GM15510 (cell line): ENCODE results near the gene NDUFAF5.

Source experiments
- POLR2A ChIP-seq: IDR thresholded peaks from 3 replicates; pipeline ENCODE4 v1.6.1; 2011; ENCODE audit warnings: borderline replicate concordance; ENCODE audit not compliant: insufficient read length; ENCODE audit errors: extremely low read depth

The NDUFAF5 gene

DNA sequence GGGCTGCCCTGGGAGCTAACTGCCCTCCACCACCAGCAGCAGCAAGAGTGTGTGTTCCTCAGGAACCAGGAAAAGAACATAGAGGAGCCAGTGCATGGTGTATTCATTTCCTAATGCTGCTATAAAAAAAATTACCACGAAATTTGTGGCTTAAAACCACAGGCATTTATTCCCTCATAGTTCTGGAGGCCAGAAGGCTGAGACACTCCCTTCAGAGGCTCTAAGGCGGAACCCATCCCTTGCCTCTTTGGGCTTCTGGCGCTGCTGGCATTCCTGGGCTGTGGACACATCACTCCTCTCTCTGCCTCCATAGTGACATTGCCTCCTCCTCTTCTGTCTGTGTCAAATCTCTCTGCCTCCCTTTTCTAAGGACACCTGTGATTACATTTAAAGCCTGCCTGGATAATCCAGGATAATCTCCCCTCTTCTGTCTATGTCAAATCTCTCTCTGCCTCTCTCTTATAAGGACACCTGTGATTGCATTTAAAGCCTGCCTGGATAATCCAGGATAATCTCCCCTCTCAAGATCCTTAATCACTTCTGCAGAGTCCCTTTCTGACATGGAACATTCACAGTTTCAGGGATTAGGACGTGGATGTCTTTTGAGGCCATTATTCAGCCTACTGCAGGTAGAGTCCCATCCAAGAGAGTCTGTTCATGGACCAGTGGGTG lies 54.7 kb downstream of the NDUFAF5 start:
- TF ChIP-seq POLR2A, result no peak

DNA sequence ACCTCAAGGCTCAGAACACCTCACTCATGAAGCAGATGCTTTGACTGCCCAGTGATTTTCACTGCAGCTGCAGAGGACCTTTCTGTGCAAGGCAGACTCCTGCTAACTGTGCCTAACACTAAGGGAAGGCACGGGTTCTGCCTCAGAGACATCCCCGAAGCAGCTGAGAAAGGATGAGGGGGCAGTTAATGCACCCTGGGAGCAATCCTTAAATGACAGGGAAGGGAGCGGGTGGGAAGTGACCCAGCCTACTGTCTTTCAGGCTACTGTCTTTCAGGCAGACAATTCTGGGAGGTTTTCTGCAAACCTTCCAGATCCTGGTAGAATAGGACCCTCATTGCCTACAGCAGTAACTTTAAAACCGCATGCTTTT lies 55.3 kb downstream of the NDUFAF5 start:
- no peak for TF ChIP-seq POLR2A

DNA sequence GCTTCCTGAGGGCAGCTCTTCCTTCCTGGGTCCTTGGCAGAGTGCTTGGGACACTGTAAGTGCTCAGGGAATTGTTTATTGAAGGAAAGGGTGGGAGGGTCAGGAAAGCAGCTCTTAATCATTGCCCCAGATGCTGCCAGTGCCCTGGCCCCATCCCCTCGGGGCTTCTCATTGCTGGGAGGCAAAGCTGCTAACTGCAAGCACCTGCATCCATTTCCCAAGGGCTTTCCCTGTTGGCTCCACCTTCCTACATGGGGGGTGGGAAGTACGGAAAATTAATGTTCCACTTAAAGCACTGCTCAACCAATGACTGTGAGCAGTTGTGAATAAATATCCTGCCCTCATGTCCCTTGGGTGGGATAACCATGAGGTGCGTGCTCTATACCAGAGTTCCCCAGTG lies 56.4 kb downstream of the NDUFAF5 start:
- no peak for TF ChIP-seq POLR2A

DNA sequence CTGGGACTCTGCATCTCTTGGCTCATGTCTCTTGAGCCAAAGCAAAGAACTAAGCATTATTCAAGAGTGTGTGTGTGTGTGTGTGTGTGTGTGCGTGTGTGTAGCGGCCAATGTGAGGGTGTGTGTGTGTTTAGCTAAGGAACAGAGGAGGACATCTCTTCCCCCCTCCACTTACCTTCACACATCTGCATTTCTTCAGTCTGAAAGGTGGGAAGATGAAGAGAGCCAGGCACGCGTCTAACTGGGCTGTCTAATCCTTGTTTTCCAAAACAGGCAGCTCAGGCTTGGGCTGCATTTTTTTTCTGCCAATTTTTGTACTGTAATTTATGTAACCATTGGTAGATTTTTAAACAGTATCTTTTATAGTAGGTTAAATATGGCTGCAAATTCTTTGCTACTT lies 59.5 kb downstream of the NDUFAF5 start:
- TF ChIP-seq POLR2A, result no peak

DNA sequence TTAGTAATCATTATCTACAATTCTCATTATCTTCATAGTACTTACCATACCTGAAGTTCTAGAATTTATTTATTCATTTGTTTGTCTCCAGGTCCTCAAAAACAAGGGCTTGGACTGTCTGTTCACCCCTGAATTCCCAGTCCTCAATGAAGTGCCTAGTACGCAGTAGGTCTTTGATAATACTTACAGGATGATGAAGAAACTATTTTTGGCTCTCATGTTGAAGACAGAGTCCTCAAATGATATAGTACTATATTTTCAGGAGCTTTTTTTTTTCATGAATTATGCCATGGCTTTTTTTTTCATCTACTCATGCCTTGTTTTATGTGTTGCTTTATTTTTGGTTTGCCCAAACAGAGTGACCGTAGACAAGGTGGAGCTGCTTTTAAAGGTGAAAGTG lies 66.5 kb downstream of the NDUFAF5 start:
- no peak for TF ChIP-seq POLR2A

DNA sequence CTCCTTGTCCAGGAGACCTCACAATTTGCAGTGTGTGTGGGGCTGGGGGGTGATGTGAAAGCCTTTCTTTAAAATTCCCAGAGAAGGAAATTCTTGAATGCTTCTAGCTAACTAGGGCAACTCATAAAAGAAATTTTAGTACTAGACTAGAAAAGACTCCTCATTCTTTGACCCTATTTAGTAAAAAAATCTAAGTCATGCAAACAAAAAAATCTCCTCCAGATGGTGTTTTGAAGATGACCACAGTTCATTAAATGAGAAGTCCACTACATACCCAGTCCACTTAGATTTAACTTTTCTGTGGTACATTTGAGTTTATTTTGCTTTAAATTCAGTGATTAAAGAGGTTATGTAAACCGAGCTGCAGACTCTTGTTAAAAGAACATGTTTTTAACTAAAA lies 67.5 kb downstream of the NDUFAF5 start:
- TF ChIP-seq POLR2A, result no peak

DNA sequence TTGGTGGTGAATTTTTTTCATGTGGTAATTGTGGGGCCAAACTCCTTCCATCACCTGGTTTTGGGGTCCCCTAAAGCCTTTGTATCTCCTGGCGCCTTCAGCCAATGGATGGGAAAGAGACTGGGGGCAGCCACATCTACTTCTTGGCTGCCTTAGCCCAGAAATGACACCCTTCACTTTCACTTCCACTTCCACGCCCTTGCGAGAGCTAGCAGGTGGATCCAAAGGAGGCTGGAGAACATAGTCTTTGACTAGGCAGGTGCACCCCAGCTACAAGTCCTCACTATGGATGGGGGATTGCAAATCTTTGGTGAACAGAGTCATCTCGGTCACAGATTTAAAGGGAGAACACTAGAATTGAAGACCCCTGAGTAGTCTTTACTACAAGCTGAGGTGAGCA lies 70.8 kb downstream of the NDUFAF5 start:
- TF ChIP-seq POLR2A, result no peak

DNA sequence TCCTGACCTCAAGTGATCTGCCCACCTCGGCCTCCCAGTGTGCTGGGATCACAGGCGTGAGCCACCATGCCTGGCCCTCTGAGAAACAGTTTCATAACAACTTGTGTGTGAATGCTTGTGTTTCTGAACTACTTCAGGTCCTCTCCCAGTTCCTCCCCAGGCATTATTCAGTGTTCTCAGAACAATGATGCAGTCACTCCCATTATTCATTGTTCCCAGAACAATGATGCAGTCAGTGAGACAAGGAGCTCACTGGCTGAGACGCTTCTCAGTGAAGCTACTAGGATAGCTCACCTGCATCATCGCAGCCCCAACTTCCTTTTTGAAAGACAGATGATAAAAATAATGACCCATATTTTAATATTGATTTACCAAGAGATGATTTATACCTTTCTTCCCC lies 71.5 kb downstream of the NDUFAF5 start:
- no peak for TF ChIP-seq POLR2A

DNA sequence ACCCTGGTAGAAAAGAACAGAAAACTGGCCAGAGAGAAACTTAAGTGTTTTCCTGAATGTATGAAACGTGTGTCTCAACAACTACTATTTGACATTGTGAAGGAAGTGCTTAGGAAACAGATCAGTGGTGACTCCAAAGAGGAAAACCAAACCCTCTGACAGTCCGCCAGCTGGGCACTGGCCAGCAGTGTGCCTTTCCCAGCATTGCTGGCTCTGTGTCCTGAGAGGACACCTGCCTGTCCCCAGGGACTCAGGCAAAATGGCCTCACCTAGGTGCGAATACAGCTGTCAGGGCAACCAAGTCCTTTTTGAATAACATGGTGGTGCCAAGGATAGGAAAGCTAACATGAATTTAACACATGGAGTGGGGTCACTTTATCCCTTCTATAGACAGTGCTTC lies 72.5 kb downstream of the NDUFAF5 start:
- no peak for TF ChIP-seq POLR2A

DNA sequence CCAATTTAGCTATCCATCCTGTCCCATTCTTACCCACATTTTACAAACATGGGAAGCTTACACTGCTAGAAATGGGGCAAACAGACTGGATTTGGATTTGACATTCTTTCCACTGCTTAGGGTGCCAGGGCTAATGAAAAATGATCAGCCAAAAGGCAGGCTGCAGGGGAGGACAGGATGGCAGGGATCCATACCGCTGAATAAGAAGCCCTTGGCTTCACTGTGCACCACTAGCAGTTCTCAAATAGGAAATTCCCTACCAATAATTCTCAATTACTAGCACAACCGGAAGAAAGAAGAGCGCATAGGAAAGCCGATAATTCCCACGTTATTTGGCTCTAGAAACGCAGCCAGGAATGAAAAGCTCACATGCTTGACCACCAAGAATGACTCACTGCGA lies 73.1 kb downstream of the NDUFAF5 start:
- TF ChIP-seq POLR2A, result no peak

DNA sequence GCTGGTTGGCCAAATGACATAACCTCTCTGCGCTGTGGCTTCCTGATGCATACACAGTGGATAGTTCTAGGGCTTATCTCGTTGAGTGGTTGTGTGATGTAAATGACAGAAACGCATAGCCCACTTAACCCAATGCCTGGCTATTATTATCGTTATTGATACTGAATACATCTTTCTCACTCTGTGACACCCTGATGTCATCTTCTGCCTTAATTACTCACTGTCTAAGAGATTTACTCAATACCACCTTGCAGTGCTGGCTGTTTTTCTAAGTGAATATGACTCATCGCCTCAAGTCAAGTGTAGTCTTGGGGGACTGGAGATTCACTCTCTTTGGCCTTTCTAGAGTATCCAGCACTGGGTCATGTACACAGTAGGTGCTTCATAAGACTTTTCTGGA lies 73.6 kb downstream of the NDUFAF5 start:
- TF ChIP-seq POLR2A, result no peak

DNA sequence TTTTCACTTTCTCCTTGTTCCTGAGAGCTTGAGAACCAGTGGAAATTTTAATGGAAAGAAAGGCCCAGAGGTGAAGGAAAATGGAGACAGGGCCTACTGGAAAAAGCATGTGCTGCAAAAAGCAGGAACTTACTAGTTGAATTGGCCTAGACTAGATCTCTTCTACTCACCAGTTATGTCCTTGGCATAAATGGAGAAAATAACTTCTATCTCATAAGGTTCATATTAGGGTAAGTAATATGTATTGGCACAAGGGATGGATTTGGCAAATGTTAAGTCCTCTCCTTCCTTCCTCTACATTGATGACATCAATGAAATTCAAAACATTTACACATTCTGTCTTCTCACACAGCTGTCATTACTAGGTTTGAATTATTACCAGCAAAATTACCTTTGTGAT lies 74.0 kb downstream of the NDUFAF5 start:
- TF ChIP-seq POLR2A, result no peak

DNA sequence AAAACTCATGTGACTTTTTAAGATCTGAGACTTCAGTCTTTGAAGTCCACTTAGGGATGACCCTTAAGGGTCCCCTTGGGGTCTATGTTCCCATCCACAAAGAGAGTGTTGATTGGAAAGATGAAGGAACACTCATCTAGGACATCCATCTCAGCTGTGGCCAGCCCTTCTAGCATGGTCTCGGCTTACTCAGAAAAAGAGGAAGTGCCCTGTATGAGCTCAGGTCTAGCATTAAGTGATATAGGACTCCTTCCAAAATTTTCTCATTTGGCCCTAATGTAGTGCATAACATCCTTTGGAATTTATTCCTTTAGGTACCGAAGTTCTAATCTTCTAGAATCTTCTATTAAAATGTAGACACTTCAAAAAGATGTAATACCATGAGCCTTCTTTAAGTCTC lies 77.4 kb downstream of the NDUFAF5 start:
- no peak for TF ChIP-seq POLR2A

DNA sequence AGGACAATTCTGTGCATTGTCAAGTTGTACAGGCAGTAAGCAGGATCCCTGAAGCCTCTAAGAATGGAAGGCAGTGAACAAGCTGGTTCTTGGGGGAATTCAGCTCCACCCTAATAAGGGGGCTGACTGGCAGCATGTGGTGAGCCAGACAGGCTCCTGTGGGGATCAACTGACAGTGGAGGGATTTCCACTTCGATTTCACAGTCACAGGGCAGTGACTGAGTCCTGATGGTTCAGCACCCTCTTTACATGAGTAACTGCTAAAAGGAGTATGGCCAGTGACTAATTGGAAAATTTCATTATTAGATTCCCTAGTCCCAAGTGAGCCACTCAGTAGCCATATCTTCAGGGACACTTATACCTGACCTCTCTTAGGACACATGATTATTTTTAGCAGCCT lies 78.4 kb downstream of the NDUFAF5 start:
- no peak for TF ChIP-seq POLR2A

DNA sequence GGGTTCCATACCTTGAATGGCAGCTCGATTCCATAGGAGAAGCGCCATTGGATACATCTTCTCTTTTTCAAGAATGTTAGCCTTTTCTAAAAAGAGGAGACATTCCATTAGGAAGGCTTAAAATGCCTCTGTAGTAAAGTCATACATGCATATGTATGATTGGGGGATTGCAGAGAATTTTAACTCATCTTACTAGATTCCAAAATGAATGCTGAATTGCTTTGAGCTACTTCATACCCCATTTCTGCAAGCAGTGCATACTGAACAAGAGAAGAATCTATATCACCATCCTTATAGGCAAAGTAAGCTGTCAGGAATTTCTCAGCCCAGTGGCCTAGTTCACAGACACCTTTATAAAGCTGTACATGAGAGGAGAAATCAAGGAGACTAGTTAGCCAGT lies 80.3 kb downstream of the NDUFAF5 start:
- no peak for TF ChIP-seq POLR2A

DNA sequence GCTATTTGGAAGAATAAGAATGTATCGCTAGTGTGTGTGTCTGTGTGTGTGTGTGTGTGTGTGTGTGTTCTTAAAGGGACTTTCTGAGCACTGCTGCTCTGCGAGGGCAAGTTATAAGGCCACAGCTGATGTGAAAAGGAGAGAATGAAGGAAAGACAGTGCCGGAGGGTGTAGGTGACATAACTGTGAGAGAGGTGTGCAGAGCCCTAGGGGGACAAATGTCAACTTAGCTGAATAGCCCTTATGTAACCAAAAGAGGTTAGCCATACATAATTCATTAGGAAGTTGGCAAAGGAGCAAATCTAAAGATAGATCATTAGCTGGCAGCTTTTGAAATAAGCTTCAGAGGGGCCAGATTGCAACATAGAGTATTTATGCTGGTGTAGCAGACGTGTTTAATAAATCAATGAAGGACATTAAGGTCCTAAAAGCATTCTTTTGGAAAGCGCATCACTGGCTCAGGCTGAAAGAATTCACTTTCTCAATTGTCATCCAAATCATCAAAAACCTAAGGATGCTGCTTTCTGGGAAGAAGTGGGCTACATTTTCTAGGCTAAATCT lies 81.0 kb downstream of the NDUFAF5 start:
- TF ChIP-seq POLR2A, result no peak

DNA sequence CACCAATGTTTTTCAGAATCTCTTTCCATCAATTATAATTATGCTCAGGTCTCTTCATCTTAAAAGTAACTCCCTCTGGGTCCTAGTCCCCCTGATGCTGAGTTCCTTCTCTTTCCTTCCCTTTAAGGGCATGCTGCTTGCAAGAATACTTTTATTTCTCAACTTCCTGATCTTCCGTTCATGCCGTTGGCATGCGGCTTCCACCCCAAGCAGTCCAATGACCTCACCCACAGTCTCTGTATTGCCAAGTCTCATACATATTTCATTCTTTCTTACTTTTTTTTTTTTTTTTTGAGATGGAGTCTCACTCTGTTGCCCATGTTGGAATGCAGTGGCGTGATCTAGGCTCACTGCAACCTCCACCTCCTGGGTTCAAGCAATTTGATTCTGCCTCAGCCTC lies 83.5 kb downstream of the NDUFAF5 start:
- no peak for TF ChIP-seq POLR2A

DNA sequence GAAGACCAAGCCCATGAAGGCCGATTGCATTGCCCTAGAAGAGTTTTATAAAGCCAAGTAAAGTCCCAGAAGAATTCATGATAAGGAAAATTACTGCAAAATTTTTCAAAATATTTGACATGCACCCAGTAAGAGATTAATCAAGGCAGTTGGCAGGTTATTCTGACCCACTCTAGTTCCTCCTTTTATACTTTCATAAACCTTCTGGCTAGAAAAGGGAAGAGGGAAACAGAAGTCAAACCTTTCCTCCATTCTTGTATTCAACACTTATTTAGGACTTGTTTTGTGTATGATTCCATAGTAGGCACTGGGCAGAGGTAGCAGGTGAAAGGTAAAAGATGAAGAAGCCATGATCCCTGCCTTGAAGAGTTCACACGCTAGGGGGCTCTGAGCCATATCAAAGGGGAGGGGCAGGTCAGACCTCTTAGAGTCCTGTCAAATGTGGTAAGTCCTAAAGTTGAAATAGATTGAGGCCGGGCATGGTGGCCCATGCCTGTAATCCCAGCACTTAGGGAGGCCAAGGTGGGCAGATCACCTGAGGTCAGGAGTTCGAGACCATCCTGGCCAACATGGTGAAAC lies 85.4 kb downstream of the NDUFAF5 start:
- no peak for TF ChIP-seq POLR2A
